Measurements from ENCODE around the gene UGT1A6.

Gene UGT1A6

GRCh38 chr2:233801357-233802131 lies 108.9 kb downstream of the UGT1A6 start:
- TF ChIP-seq CTCF (IDR thresholded peaks at IDR 0.05; ENCODE audit: borderline replicate concordance, insufficient read depth, low read depth, low read length) = no peak
- H3K4me3 ChIP-seq (ENCODE audit: low read depth, low read length) = no peak overlapping the region

- no peak overlapping the region for H3K4me3 ChIP-seq (ENCODE audit: low read depth, low read length)
- no peak for TF ChIP-seq CTCF (IDR thresholded peaks at IDR 0.05; ENCODE audit: borderline replicate concordance, insufficient read depth, low read depth, low read length)
These were observed 109.6 kb downstream of the UGT1A6 start for GRCh38 chr2:233802132-233802815.

DNA sequence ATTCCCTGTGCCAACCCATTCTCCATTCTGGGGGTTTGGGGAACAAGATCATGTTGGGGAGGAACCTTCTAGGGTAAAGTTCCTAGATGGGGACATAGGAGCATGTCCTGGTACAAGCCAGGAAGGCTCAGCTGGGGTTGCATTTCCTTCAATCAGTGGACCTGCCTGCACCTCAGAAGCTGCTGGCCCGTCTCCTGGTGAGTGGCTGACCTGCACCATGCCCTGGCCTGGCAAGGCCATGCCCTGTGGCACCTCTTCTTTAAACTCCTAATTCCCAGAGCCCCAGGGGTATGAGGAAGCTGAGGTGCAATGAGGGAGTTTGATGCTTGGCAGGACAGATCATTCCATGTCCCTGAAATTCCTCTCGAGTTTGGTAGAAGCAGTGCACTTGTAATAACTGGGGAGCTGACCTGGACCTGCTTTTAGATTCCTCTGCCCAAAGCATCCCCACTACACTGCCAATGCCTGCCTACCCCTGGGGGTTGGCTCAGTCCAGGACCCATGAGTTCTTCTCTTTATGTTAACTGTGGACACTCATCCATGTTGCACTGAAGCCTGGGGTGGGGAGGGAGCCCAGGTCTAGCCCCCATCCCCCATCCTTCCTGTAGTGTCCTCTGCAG lies 110.7 kb downstream of the UGT1A6 start:
- no peak overlapping the region for H3K4me3 ChIP-seq (ENCODE audit: low read depth, low read length)
- no peak for TF ChIP-seq CTCF (IDR thresholded peaks at IDR 0.05; ENCODE audit: borderline replicate concordance, insufficient read depth, low read depth, low read length)

DNA sequence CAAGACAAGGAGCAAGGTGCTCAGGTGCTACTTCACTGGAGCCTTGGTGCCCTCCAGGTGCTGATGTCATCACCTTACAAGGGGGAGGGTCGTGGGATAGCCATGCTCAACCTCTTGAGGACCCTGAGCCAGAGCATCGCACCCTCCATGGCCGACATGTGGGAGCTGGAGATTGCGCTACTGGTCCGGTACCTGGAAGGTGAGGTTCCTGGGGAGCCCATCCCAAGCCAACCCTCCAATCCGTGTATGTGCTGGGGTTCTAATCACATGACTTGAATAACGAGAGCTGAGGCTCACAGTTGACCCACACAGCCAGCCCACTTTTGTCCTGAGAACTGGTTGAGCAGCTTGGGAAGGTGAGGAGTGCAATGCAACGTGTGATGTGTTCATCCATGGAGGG lies 111.3 kb downstream of the UGT1A6 start:
- TF ChIP-seq CTCF (IDR thresholded peaks at IDR 0.05; ENCODE audit: borderline replicate concordance, insufficient read depth, low read depth, low read length) = no peak
- H3K4me3 ChIP-seq (ENCODE audit: low read depth, low read length) = no peak overlapping the region

DNA sequence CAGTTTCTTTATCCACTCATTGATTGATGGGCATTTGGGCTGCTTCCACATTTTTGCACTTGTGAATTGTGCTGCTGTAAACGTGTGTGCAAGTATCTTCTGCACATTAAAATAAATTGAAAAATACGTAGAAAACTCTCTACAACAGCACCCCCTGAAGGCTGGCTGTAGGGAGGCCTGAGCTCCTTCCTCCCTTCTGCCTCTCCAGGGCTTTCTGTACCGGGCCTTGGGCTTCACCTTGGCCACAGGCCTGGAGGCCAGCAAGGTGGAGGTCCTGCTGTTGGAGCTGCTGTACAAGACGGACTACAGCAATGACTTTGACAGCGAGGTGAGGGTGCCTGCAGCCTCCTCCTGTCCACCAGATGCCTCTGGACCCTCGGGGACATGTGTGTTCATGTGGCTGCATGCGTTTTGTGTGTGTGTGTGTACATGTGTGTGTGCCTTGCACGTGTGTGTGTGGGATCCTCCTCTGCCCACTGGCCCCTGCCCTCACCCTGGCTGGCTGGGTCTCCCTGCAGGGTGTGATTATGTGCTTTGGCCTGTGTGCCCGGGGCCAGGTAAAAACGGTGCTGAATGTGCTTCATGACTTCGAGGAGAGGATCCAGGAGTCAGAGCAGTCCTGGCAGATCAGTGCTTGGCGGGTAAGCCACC lies 114.7 kb downstream of the UGT1A6 start:
- TF ChIP-seq CTCF (IDR thresholded peaks at IDR 0.05; ENCODE audit: borderline replicate concordance, insufficient read depth, low read depth, low read length) = no peak
- H3K4me3 ChIP-seq (ENCODE audit: low read depth, low read length) = no peak overlapping the region

- no peak overlapping the region for H3K4me3 ChIP-seq (ENCODE audit: low read depth, low read length)
- TF ChIP-seq CTCF (IDR thresholded peaks at IDR 0.05; ENCODE audit: borderline replicate concordance, insufficient read depth, low read depth, low read length) = no peak
These were observed 115.6 kb downstream of the UGT1A6 start for GRCh38 chr2:233807966-233808935.
